ENCODE results near the gene DCAF6.

The DCAF6 gene

GRCh38 chr1:167950569-167950968 lies 14.1 kb downstream of the DCAF6 start:
- Histone ChIP-seq H3K9me3 (ENCODE audit: insufficient read depth, low read length) (no peaks in the 10 kb centered on the region), H4K20me1 (ENCODE audit: insufficient read depth, low read length) (peaks cover 37% of the 10 kb centered on the region), H3K4me2 (ENCODE audit: low read length) (no peak overlapping the region), H3K4me3 (ENCODE audit: low read length) (no peak overlapping the region), H3K27ac (ENCODE audit: low read length) (no peak overlapping the region), H3K79me2 (ENCODE audit: low read length) (peaks cover 39% of the 10 kb centered on the region), H2AFZ (ENCODE audit: low read depth, low read length) (no peak overlapping the region), H3K4me1 (ENCODE audit: low read length) (no peaks in the 10 kb centered on the region), H3K27me3 (ENCODE audit: low read depth, low read length) (no peaks in the 10 kb centered on the region), H3K36me3 (replicated peaks; ENCODE audit: low read depth, low read length) (peaks cover 21% of the 10 kb centered on the region), H3K9ac (ENCODE audit: low read length) (no peak overlapping the region)
- TF ChIP-seq CTCF (IDR thresholded peaks at IDR 0.05; ENCODE audit: low read depth, low read length) (no peak), EZH2phosphoT487 (IDR thresholded peaks at IDR 0.05; ENCODE audit: low read depth) (no peak)

GRCh38 chr1:167955915-167956314 lies 19.4 kb downstream of the DCAF6 start:
- H3K4me1 ChIP-seq (ENCODE audit: low read length) = no peaks in the 10 kb centered on the region
- no peak overlapping the region for H3K27ac ChIP-seq (ENCODE audit: low read length)
- no peak overlapping the region for H3K4me3 ChIP-seq (ENCODE audit: low read length)
- H3K9me3 ChIP-seq (ENCODE audit: insufficient read depth, low read length) = no peaks in the 10 kb centered on the region
- H4K20me1 ChIP-seq (ENCODE audit: insufficient read depth, low read length) = 0 out of 2 replicates have a peak, but pooled peaks cover 14% of the 10 kb centered on the region
- no peak overlapping the region for H2AFZ ChIP-seq (ENCODE audit: low read depth, low read length)
- peaks cover 16% of the 10 kb centered on the region for H3K36me3 ChIP-seq (replicated peaks; ENCODE audit: low read depth, low read length)
- no peak for TF ChIP-seq CTCF (IDR thresholded peaks at IDR 0.05; ENCODE audit: low read depth, low read length)
- TF ChIP-seq EZH2phosphoT487 (IDR thresholded peaks at IDR 0.05; ENCODE audit: low read depth) = no peak
- H3K27me3 ChIP-seq (ENCODE audit: low read depth, low read length) = no peaks in the 10 kb centered on the region
- H3K79me2 ChIP-seq (ENCODE audit: low read length) = peaks cover 5% of the 10 kb centered on the region
- H3K9ac ChIP-seq (ENCODE audit: low read length) = no peak overlapping the region
- no peak overlapping the region for H3K4me2 ChIP-seq (ENCODE audit: low read length)

- Histone ChIP-seq H3K4me3 (ENCODE audit: low read length) (no peak overlapping the region), H4K20me1 (ENCODE audit: insufficient read depth, low read length) (0 out of 2 replicates have a peak, but pooled peaks cover 14% of the 10 kb centered on the region), H3K27ac (ENCODE audit: low read length) (no peak overlapping the region), H3K4me1 (ENCODE audit: low read length) (no peaks in the 10 kb centered on the region), H3K4me2 (ENCODE audit: low read length) (no peak overlapping the region), H3K27me3 (ENCODE audit: low read depth, low read length) (no peaks in the 10 kb centered on the region), H3K79me2 (ENCODE audit: low read length) (peaks cover 8% of the 10 kb centered on the region), H3K36me3 (replicated peaks; ENCODE audit: low read depth, low read length) (peaks cover 19% of the 10 kb centered on the region), H3K9ac (ENCODE audit: low read length) (no peak overlapping the region), H2AFZ (ENCODE audit: low read depth, low read length) (no peak overlapping the region), H3K9me3 (ENCODE audit: insufficient read depth, low read length) (no peaks in the 10 kb centered on the region)
- TF ChIP-seq CTCF (IDR thresholded peaks at IDR 0.05; ENCODE audit: low read depth, low read length) (no peak), EZH2phosphoT487 (IDR thresholded peaks at IDR 0.05; ENCODE audit: low read depth) (no peak)
These were observed 21.2 kb downstream of the DCAF6 start for GRCh38 chr1:167957710-167958109.

GRCh38 chr1:167964646-167965045 lies 28.2 kb downstream of the DCAF6 start:
- Histone ChIP-seq H3K9me3 (ENCODE audit: insufficient read depth, low read length) (no peaks in the 10 kb centered on the region), H3K4me2 (ENCODE audit: low read length) (no peak overlapping the region), H3K36me3 (replicated peaks; ENCODE audit: low read depth, low read length) (peaks cover 13% of the 10 kb centered on the region), H4K20me1 (ENCODE audit: insufficient read depth, low read length) (0 out of 2 replicates have a peak, but pooled peaks cover 3% of the 10 kb centered on the region), H3K27me3 (ENCODE audit: low read depth, low read length) (no peaks in the 10 kb centered on the region), H2AFZ (ENCODE audit: low read depth, low read length) (no peak overlapping the region), H3K27ac (ENCODE audit: low read length) (no peak overlapping the region), H3K4me3 (ENCODE audit: low read length) (no peak overlapping the region), H3K79me2 (ENCODE audit: low read length) (peaks cover 15% of the 10 kb centered on the region; the same call in 1 of the 2 replicates), H3K4me1 (ENCODE audit: low read length) (no peaks in the 10 kb centered on the region), H3K9ac (ENCODE audit: low read length) (no peak overlapping the region)
- TF ChIP-seq CTCF (IDR thresholded peaks at IDR 0.05; ENCODE audit: low read depth, low read length) = no peak
- no peak for TF ChIP-seq EZH2phosphoT487 (IDR thresholded peaks at IDR 0.05; ENCODE audit: low read depth)
